Liver (tissue), 9 donors: ENCODE data around the gene CLPX. TPM values are rescaled to one million over a fixed set of nuclear protein-coding genes. Genes with fewer than 3 reads are reported as not detected.

Experiments used
- DNase-seq: peaks from one replicate; pipeline ENCODE4 v3.0.0-alpha.2; 2017; ENCODE audit warnings: low spot score
- H3K27ac ChIP-seq, 2 donors: one replicate each; pipeline ENCODE4 v1.7.0; 2013; ENCODE audit warnings: inconsistent platforms in 2 of 2, low read length in 2 of 2, control low read depth in 1 of 2, low read depth in 1 of 2, mild to moderate bottlenecking in 1 of 2
- H3K27me3 ChIP-seq, 4 donors: one replicate each; pipeline versions ENCODE4 v1.6.1 to v1.7.0; 2013; ENCODE audit warnings: low read length in 3 of 4, inconsistent platforms in 1 of 4, mild to moderate bottlenecking in 1 of 4, moderate library complexity in 1 of 4; ENCODE audit not compliant: control insufficient read depth in 4 of 4, insufficient read depth in 4 of 4
- H3K36me3 ChIP-seq, 4 donors: one replicate each; pipeline versions ENCODE4 v1.6.1 to v1.7.0; 2013; ENCODE audit warnings: low read length in 3 of 4, mild to moderate bottlenecking in 3 of 4, low read depth in 1 of 4, moderate library complexity in 1 of 4; ENCODE audit not compliant: control insufficient read depth in 4 of 4, insufficient read depth in 3 of 4
- H3K4me1 ChIP-seq, 4 donors: one replicate each; pipeline versions ENCODE4 v1.6.1 to v1.7.0; 2013; ENCODE audit warnings: low read length in 3 of 4, mild to moderate bottlenecking in 3 of 4, moderate library complexity in 1 of 4; ENCODE audit not compliant: control insufficient read depth in 4 of 4, insufficient read depth in 4 of 4
- H3K4me3 ChIP-seq, 3 donors: one replicate each; pipeline versions ENCODE4 v1.6.1 to v1.7.0; 2013; ENCODE audit warnings: low read length in 3 of 3, control low read depth in 1 of 3, low read depth in 1 of 3, mild to moderate bottlenecking in 1 of 3
- H3K9ac ChIP-seq, 2 donors: one replicate each; pipeline ENCODE4 v1.7.0; 2013; ENCODE audit warnings: low read length in 2 of 2, mild to moderate bottlenecking in 2 of 2, moderate library complexity in 2 of 2, control low read depth in 1 of 2, low read depth in 1 of 2
- H3K9me3 ChIP-seq, 4 donors: one replicate each; pipeline versions ENCODE4 v1.6.1 to v1.7.0; 2013; ENCODE audit warnings: low read length in 3 of 4; ENCODE audit not compliant: control insufficient read depth in 4 of 4
- ATF3 ChIP-seq: IDR thresholded peaks from 2 replicates; pipeline ENCODE4 v1.6.1; 2016; ENCODE audit warnings: antibody characterized with exemption
- CTCF ChIP-seq: fragments of 150-350 bp; IDR thresholded peaks from 2 replicates; pipeline ENCODE4 v1.5.1; 2017; ENCODE audit warnings: improper control_type of control experiment, low read depth, low read length; ENCODE audit not compliant: missing input control
- EGR1 ChIP-seq, 2 donors: IDR thresholded peaks; 2 replicates each; pipeline ENCODE4 v1.6.1; 2016 to 2018; ENCODE audit warnings: antibody characterized with exemption in 2 of 2, low read depth in 2 of 2
- FOXA1 ChIP-seq: IDR thresholded peaks from 2 replicates; pipeline ENCODE4 v1.6.1; 2016; ENCODE audit warnings: antibody characterized with exemption
- FOXA2 ChIP-seq: IDR thresholded peaks from 2 replicates; pipeline ENCODE4 v1.6.1; 2016; ENCODE audit warnings: antibody characterized with exemption
- GABPA ChIP-seq, 2 donors: IDR thresholded peaks in 1 of 2; conservative IDR thresholded peaks in 1 of 2; 2 replicates each; pipeline ENCODE4 v1.6.1; 2016; ENCODE audit warnings: antibody characterized with exemption in 2 of 2, mild to moderate bottlenecking in 1 of 2, moderate library complexity in 1 of 2
- HNF4A ChIP-seq, 2 donors: conservative IDR thresholded peaks; 2 replicates each; pipeline ENCODE4 v1.6.1; 2016; ENCODE audit warnings: antibody characterized with exemption in 2 of 2, mild to moderate bottlenecking in 2 of 2
- HNF4G ChIP-seq: IDR thresholded peaks from 2 replicates; pipeline ENCODE4 v1.6.1; 2016; ENCODE audit warnings: antibody characterized with exemption
- JUND ChIP-seq, 2 donors: IDR thresholded peaks; 2 replicates each; pipeline ENCODE4 v1.6.1; 2016; ENCODE audit warnings: antibody characterized with exemption in 2 of 2
- MAX ChIP-seq: IDR thresholded peaks from 2 replicates; pipeline ENCODE4 v1.6.1; 2016; ENCODE audit warnings: antibody characterized with exemption
- NR2F2 ChIP-seq: IDR thresholded peaks from 2 replicates; pipeline ENCODE4 v1.6.1; 2016; ENCODE audit warnings: antibody characterized with exemption
- RAD21 ChIP-seq, 2 donors: IDR thresholded peaks; 2 replicates each; pipeline ENCODE4 v1.6.1; 2016; ENCODE audit warnings: antibody characterized with exemption in 2 of 2, mild to moderate bottlenecking in 2 of 2
- REST ChIP-seq: IDR thresholded peaks from 2 replicates; pipeline ENCODE4 v1.6.1; 2016; ENCODE audit warnings: antibody characterized with exemption, mild to moderate bottlenecking
- RXRA ChIP-seq, 2 donors: IDR thresholded peaks; 2 replicates each; pipeline ENCODE4 v1.6.1; 2017 to 2018; ENCODE audit warnings: antibody characterized with exemption in 2 of 2, mild to moderate bottlenecking in 1 of 2
- SP1 ChIP-seq: IDR thresholded peaks from 2 replicates; pipeline ENCODE4 v1.6.1; 2018; ENCODE audit warnings: antibody characterized with exemption, mild to moderate bottlenecking
- TAF1 ChIP-seq: conservative IDR thresholded peaks from 2 replicates; pipeline ENCODE4 v1.6.1; 2016; ENCODE audit warnings: antibody characterized with exemption, mild to moderate bottlenecking
- YY1 ChIP-seq: IDR thresholded peaks from 2 replicates; pipeline ENCODE4 v1.6.1; 2016; ENCODE audit warnings: antibody characterized with exemption, mild to moderate bottlenecking
- ZBTB33 ChIP-seq: IDR thresholded peaks from 2 replicates; pipeline ENCODE4 v1.6.1; 2016; ENCODE audit warnings: antibody characterized with exemption
- WGBS: extraction: QIAGEN DNeasy Blood & Tissue Kit; methylation state at CpG from one replicate; pipeline ENCODE4 v1.1.7; 2013; 5-methylcytosine and 5-hydroxymethylcytosine counted together
- polyA plus RNA-seq, 2 donors: library from polyadenylated mRNA; stranded (reverse) in 1 of 2; unstranded in 1 of 2; fragments of 200-250 nt in 1 of 2; fragments of >200 nt in 1 of 2; fragmentation: Nextera tagmentation in 1 of 2; extraction: Ambion mirVana in 1 of 2; gene quantifications; one replicate each; pipeline versions ENCODE4 v1.2.1 to v1.2.3, GENCODE V29; 2013 to 2015
- total RNA-seq, 2 donors: library from RNA; depleted of rRNA; stranded (reverse); fragments of >200 nt; gene quantifications; one replicate each; pipeline ENCODE4 v1.2.3, GENCODE V29; 2014
- donor health status: healthy.
- donor health status: healthy.
- donor health status: healthy.
- donor health status: healthy.
- donor health status: healthy.

CLPX gene
- total and polyA plus RNA-seq, 4 donors, result 24.8 to 79.4 (median 41.0) TPM

- no peak for DNase-seq
- Histone ChIP-seq H3K9ac (no peak overlapping the region), H3K27me3 (no peaks in the 10 kb centered on the region), H3K4me1 (no peaks in the 10 kb centered on the region), H3K4me3 (no peak overlapping the region), H3K36me3 (no peaks in the 10 kb centered on the region), H3K27ac (no peak overlapping the region), H3K9me3 (no peaks in the 10 kb centered on the region)
- TF ChIP-seq TAF1 (no peak), ATF3 (no peak), CTCF (no peak), RAD21 (IDR thresholded peaks at IDR 0.05) (no peak)
- WGBS, result 89% methylated on average over 1 of the region's 1 CpG
These were observed 16.8 kb upstream of the CLPX start for GRCh38 chr15:65201918-65202317.

GRCh38 chr15:65198571-65198970 lies 13.4 kb upstream of the CLPX start:
- Histone ChIP-seq H3K9ac (no peak overlapping the region), H3K4me3 (no peak overlapping the region), H3K36me3 (no peaks in the 10 kb centered on the region), H3K9me3 (no peaks in the 10 kb centered on the region), H3K4me1 (no peaks in the 10 kb centered on the region), H3K27ac (no peak overlapping the region), H3K27me3 (no peaks in the 10 kb centered on the region)
- DNase-seq, result no peak
- WGBS, result 95% methylated on average over 12 of the region's 12 CpGs
- TF ChIP-seq FOXA2, result no peak
- no peak for TF ChIP-seq MAX
- no peak for TF ChIP-seq REST
- no peak for TF ChIP-seq ATF3
- no peak for TF ChIP-seq SP1
- no peak for TF ChIP-seq HNF4A (conservative IDR thresholded peaks at IDR 0.05)
- TF ChIP-seq HNF4G, result no peak
- TF ChIP-seq CTCF, result no peak
- no peak for TF ChIP-seq YY1
- TF ChIP-seq RAD21 (IDR thresholded peaks at IDR 0.05), result no peak
- TF ChIP-seq TAF1, result no peak
- no peak for TF ChIP-seq JUND (IDR thresholded peaks at IDR 0.05)
- TF ChIP-seq ZBTB33, result no peak
- no peak for TF ChIP-seq RXRA (IDR thresholded peaks at IDR 0.05)
- TF ChIP-seq EGR1 (IDR thresholded peaks at IDR 0.05; ENCODE audit: low read depth in 2 of 2), result no peak
- no peak for TF ChIP-seq FOXA1
- no peak for TF ChIP-seq GABPA (IDR thresholded peaks at IDR 0.05 in 1 of 2, conservative IDR thresholded peaks at IDR 0.05 in 1 of 2)
- TF ChIP-seq NR2F2, result no peak
